GM23248 (cell line): ENCODE measurements around the gene LAMA3. TPM values are rescaled to one million over a fixed set of nuclear protein-coding genes. Genes with fewer than 3 reads are reported as not detected.

Experiments used
- DNase-seq: peaks from one replicate; pipeline ENCODE4 v3.0.0-alpha.2; 2015
- H2AFZ ChIP-seq: fragments of 200-600 bp; sonication (generic); 2 replicates; pipeline ENCODE4 v1.6.1; 2016; ENCODE audit warnings: antibody characterized with exemption
- H3F3A ChIP-seq: fragments of 200-600 bp; sonication (generic); 2 replicates; pipeline ENCODE4 v1.6.1; 2016; ENCODE audit warnings: mild to moderate bottlenecking, antibody characterized with exemption, mixed run types; ENCODE audit not compliant: insufficient read depth
- H3K27ac ChIP-seq: fragments of 200-600 bp; sonication (generic); 2 replicates; pipeline ENCODE4 v1.5.1; 2016; ENCODE audit warnings: mild to moderate bottlenecking
- H3K27me3 ChIP-seq: fragments of 200-600 bp; sonication (generic); replicated peaks from 2 replicates; pipeline ENCODE4 v1.6.1; 2016; ENCODE audit warnings: mild to moderate bottlenecking; ENCODE audit not compliant: insufficient read depth
- H3K36me3 ChIP-seq: fragments of 200-600 bp; sonication (generic); 2 replicates; pipeline ENCODE4 v1.6.1; 2016; ENCODE audit warnings: low read depth, mild to moderate bottlenecking
- H3K4me1 ChIP-seq: fragments of 200-600 bp; sonication (generic); 2 replicates; pipeline ENCODE4 v1.6.1; 2016; ENCODE audit warnings: mild to moderate bottlenecking; ENCODE audit not compliant: insufficient read depth
- H3K4me2 ChIP-seq: fragments of 200-600 bp; sonication (generic); one replicate; pipeline ENCODE4 v1.6.1; 2016; ENCODE audit warnings: mild to moderate bottlenecking; ENCODE audit not compliant: unreplicated experiment
- H3K4me3 ChIP-seq: fragments of 200-600 bp; sonication (generic); 2 replicates; pipeline ENCODE4 v1.5.1; 2016; ENCODE audit warnings: mild to moderate bottlenecking
- H3K79me2 ChIP-seq: fragments of 200-600 bp; sonication (generic); 2 replicates; pipeline ENCODE4 v1.6.1; 2016; ENCODE audit warnings: mild to moderate bottlenecking; ENCODE audit not compliant: insufficient read depth
- H3K9ac ChIP-seq: fragments of 200-600 bp; sonication (generic); 2 replicates; pipeline ENCODE4 v1.6.1; 2016; ENCODE audit warnings: mild to moderate bottlenecking
- H3K9me2 ChIP-seq: fragments of 200-600 bp; sonication (generic); 2 replicates; pipeline ENCODE4 v1.6.1; 2016; ENCODE audit warnings: mixed run types, mild to moderate bottlenecking, moderate library complexity; ENCODE audit not compliant: insufficient read depth
- H3K9me3 ChIP-seq: fragments of 200-600 bp; sonication (generic); one replicate; pipeline ENCODE4 v1.6.1; 2017; ENCODE audit warnings: low read depth
- H4K20me1 ChIP-seq: fragments of 200-600 bp; sonication (generic); 2 replicates; pipeline ENCODE4 v1.6.0; 2016; ENCODE audit not compliant: insufficient read depth
- EZH2 ChIP-seq: fragments of 200-600 bp; sonication (generic); IDR thresholded peaks from 2 replicates; pipeline ENCODE4 v1.6.1; 2018; ENCODE audit warnings: antibody characterized with exemption, mild to moderate bottlenecking; ENCODE audit not compliant: insufficient read depth, poor library complexity, severe bottlenecking
- EZH2phosphoT487 ChIP-seq: fragments of 200-600 bp; sonication (generic); IDR thresholded peaks from 2 replicates; pipeline ENCODE4 v1.6.1; 2018; ENCODE audit warnings: antibody characterized with exemption, moderate library complexity, mild to moderate bottlenecking, low read depth; ENCODE audit not compliant: insufficient read depth
- WGBS, 2 experiments: methylation state at CpG; one replicate each; pipeline ENCODE4 v1.1.6; 2015 to 2017; ENCODE audit warnings: low lambda C conversion rate in 2 of 2, low coverage in 1 of 2; ENCODE audit errors: missing lambda C conversion rate in 2 of 2; 5-methylcytosine and 5-hydroxymethylcytosine counted together
- in situ Hi-C: fragments of 300-500 bp; cut with MboI; formaldehyde crosslinking; loops from 2 replicates; pipeline ENCODE4 v1.15.0; 2020
- polyA plus RNA-seq: library from polyadenylated mRNA; unstranded; fragments of >200 nt; fragmentation: Nextera tagmentation; extraction: Ambion mirVana; gene quantifications from 2 replicates; pipeline ENCODE4 v1.2.1, GENCODE V29; 2016
- total RNA-seq: library from RNA; depleted of rRNA; stranded (reverse); fragments of >200 nt; shearing (Covaris generic); gene quantifications from 2 replicates; pipeline ENCODE4 v1.2.3, GENCODE V29; 2014

The LAMA3 gene
- total and polyA plus RNA-seq, 2 experiments from 2014 or later = 0.93 to 1.9 TPM

GRCh38 chr18:23977719-23978483 lies 288.6 kb downstream of the LAMA3 start:
- 36 to 71% methylated on average over 1 of the region's 1 CpG for WGBS, 2 experiments
- Histone ChIP-seq H3K9me2 (no peaks in the 10 kb centered on the region), H2AFZ (no peak overlapping the region)

GRCh38 chr18:23981369-23981980 lies 292.2 kb downstream of the LAMA3 start:
- no peaks in the 10 kb centered on the region for H3K79me2 ChIP-seq
- 67 to 71% methylated on average over 8 of the region's 8 CpGs for WGBS, 2 experiments
- DNase-seq = no peak
- no peak overlapping the region for H3K4me3 ChIP-seq
- TF ChIP-seq EZH2 = no peak
- no peak for TF ChIP-seq EZH2phosphoT487
- in situ Hi-C loops = no loop called here
- no peak overlapping the region for H3K4me2 ChIP-seq
- H4K20me1 ChIP-seq = no peaks in the 10 kb centered on the region
- no peaks in the 10 kb centered on the region for H3K9me3 ChIP-seq
- no peaks in the 10 kb centered on the region for H3K27me3 ChIP-seq
- H3K9ac ChIP-seq = no peak overlapping the region
- no peak overlapping the region for H3K27ac ChIP-seq
- no peak overlapping the region for H2AFZ ChIP-seq
- H3K36me3 ChIP-seq = no peaks in the 10 kb centered on the region
- H3F3A ChIP-seq = no peaks in the 10 kb centered on the region
- H3K9me2 ChIP-seq = no peaks in the 10 kb centered on the region
- H3K4me1 ChIP-seq = no peaks in the 10 kb centered on the region

More at GRCh38 chr18:23977719-23978483, 288.6 kb downstream of the LAMA3 start:
- H4K20me1 ChIP-seq = no peaks in the 10 kb centered on the region
- H3K4me3 ChIP-seq = no peak overlapping the region
- H3K4me2 ChIP-seq = no peak overlapping the region
- H3K36me3 ChIP-seq = no peaks in the 10 kb centered on the region
- H3K9ac ChIP-seq = no peak overlapping the region
- in situ Hi-C loops = no loop called here
- TF ChIP-seq EZH2 = no peak
- TF ChIP-seq EZH2phosphoT487 = no peak
- no peaks in the 10 kb centered on the region for H3K4me1 ChIP-seq
- no peaks in the 10 kb centered on the region for H3F3A ChIP-seq
- no peaks in the 10 kb centered on the region for H3K9me3 ChIP-seq
- H3K27me3 ChIP-seq = no peaks in the 10 kb centered on the region; the same call in 1 of the 2 replicates
- peak; percentile 36 for DNase-seq
- no peaks in the 10 kb centered on the region for H3K79me2 ChIP-seq
- no peak overlapping the region for H3K27ac ChIP-seq

- DNase-seq = peak; percentile 24
Measured at GRCh38 chr18:23982155-23983079, 293.2 kb downstream of the LAMA3 start.

GRCh38 chr18:23983112-23983511 lies 293.9 kb downstream of the LAMA3 start:
- Histone ChIP-seq H3K79me2 (no peaks in the 10 kb centered on the region), H2AFZ (no peak overlapping the region), H3K4me3 (no peak overlapping the region), H3F3A (no peaks in the 10 kb centered on the region), H3K9ac (no peak overlapping the region), H3K4me2 (no peak overlapping the region), H3K9me2 (no peaks in the 10 kb centered on the region), H4K20me1 (no peaks in the 10 kb centered on the region), H3K27ac (no peak overlapping the region), H3K9me3 (peaks cover 3% of the 10 kb centered on the region), H3K27me3 (no peaks in the 10 kb centered on the region), H3K4me1 (no peaks in the 10 kb centered on the region), H3K36me3 (no peaks in the 10 kb centered on the region)
- WGBS, 2 experiments = 58 to 61% methylated on average over 3 of the region's 3 CpGs
- no peak for DNase-seq
- in situ Hi-C loops = no loop called here
- TF ChIP-seq EZH2phosphoT487 (no peak), EZH2 (no peak)

More at GRCh38 chr18:23982155-23983079, 293.2 kb downstream of the LAMA3 start:
- H3K4me1 ChIP-seq = no peaks in the 10 kb centered on the region
- no peak overlapping the region for H3K4me3 ChIP-seq
- H4K20me1 ChIP-seq = no peaks in the 10 kb centered on the region
- no peak overlapping the region for H3K9ac ChIP-seq
- 73 to 76% methylated on average over 17 of the region's 17 CpGs for WGBS, 2 experiments
- no peaks in the 10 kb centered on the region for H3K9me2 ChIP-seq
- H3K4me2 ChIP-seq = no peak overlapping the region
- no peaks in the 10 kb centered on the region for H3F3A ChIP-seq
- no peaks in the 10 kb centered on the region for H3K79me2 ChIP-seq
- no peak overlapping the region for H3K27ac ChIP-seq
- in situ Hi-C loops = no loop called here
- H2AFZ ChIP-seq = no peak overlapping the region
- no peaks in the 10 kb centered on the region for H3K36me3 ChIP-seq
- H3K27me3 ChIP-seq = no peaks in the 10 kb centered on the region
- peaks cover 3% of the 10 kb centered on the region for H3K9me3 ChIP-seq
- no peak for TF ChIP-seq EZH2phosphoT487
